ENCODE data around the gene C5orf63.
"Not testable (repeated sequence)": the region's sequence is repeated elsewhere in the genome, so short reads cannot be mapped to it uniquely, and the experiment has no call there.

C5orf63 gene

DNA sequence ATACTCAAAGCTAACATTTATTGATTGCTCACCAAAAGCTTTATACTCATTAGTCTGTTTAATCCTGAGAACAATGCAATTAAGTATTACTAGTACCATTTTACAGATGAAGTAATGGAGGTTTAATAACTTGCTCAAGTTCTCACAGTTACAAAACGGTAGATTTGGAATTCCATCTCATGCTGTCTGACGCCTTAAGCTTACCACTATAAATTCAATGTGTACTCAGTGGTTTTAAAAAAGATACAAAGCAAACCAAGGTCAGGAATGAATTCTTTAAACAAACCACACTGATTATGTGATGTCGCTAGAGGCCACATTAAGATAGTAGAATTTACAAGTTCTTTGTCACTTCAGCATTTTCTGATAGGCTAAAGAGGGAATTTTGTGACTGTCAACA lies 1.2 kb upstream of the C5orf63 start:
- no peak for DNase-seq (ENCODE audit: low read depth)

DNA sequence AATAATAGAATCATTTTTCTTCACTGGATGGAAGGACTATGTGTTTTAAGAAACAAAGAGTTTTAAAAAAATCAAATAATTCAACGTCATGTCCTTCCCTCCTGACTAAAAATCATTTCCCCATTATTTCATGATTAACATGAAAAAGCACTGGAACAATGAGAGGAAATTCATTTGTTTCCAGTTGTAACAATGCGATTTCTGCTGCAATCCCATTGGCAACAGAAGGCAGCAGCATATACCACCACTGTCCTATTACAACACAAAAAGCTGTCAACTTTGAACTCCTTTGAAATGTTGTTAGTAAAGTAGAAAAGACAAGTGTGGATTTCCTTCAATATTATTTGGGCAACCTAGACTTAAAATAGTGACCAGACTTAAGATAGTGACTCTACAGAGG lies 3.1 kb downstream of the C5orf63 start:
- DNase-seq (ENCODE audit: low read depth): no peak

DNA sequence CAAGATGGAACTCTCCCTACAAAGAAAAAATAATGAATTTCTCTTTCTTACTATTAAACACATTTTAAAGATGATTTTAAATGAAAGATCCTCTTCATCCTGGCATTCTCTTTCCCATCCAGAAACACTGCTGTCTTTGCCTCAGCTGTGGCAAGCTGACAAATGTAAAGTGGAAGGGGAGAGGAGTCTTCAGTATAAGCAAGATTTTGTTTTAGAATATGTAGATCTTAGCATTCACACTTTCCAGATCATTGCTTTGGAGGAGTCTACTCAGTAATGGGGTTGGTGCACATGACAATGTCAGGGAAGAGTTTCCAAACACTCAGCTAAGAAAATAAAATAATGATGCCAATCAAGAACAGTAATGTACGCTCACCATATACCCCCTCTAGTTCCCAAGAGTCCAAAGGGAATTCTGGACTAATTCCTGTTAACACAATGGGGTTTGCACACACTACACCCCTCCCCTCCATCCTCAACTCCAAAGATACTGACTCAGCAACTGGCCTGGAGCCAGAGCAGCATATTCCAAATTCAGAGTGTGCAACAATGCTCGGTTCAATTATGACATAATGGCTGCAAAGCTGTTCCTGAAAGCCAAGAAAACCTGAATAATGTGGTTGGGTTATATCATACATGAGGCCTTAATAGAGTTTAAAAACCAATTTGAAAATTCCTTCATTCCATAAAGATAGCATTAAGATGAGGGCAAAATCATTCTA lies 4.6 kb downstream of the C5orf63 start:
- DNase-seq (ENCODE audit: low read depth): no peak

DNA sequence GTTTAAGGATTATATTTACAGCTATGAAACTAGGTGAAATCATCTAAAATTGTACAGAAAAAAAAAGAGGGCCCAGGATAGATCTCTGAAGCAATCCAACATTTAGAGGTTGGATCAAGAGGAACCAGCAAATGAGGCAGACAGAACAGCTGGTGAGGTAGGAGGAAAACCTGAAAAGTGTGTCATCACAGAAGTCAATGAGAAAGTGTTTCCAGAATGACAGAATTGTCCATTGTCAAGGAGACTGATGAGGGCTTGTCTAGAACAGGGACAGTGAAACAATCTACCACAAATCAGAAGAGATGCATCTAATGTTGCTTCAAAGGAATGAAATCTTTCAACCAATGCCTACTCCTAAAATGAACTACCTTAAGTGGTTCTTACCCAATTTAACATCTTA lies 6.6 kb downstream of the C5orf63 start:
- DNase-seq (ENCODE audit: low read depth): no peak

DNA sequence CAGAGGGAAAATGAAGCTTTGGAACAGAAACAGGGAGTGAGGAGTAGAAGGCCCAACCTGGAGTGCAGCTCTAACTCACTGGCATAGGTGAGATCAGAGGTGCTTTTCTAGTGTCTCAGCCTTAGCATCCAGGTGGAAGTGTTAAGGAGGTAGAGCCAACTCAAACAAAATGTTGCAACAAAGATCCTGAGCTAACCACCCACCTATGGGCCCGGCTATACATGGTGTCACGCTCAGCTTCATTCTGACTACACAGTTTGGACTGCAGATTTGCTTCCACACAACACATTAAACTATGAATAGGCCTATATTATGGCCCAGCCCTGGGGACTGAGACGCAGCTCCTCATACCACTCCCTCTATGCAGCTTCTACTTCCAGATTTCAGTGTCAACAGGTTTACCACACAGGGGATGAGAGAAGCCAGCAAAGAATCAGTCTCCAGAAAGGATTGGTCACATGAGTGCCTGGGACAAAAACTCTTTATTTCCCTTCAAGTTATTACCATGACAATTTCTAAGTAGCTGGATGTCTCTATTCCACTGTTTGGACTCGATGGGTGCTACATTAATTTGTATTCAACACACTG lies 9.0 kb downstream of the C5orf63 start:
- no peak for DNase-seq (ENCODE audit: low read depth)

DNA sequence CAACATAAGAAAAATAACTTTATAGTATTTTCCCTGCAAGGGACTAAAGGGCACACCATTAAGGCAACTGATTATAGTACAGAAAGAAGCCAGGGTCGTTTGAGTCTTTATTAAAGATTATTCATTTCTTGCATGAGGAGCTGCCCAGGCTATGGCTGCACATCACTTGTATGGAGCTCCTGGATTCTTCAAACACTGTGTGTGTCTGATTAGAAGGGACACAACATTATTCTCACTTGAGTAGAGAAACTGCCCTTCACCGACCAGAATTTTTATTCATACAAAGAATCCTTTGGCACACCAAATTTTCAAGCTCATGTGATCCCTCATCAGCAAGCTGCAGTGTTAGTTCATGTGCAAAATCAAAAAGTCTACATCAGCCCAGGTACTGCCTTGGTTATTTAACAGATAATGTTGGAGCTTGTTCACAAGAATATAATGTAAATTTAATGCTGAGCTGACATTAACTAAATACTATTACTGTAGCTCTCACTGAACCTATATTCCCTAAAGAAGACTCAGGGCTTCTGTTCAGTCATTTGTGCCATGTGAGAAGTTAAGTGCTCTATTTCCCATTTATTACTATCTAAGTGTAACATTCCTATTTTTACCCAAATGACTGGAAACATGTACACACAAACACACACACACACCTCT lies 9.9 kb downstream of the C5orf63 start:
- DNase-seq (ENCODE audit: low read depth): no peak

DNA sequence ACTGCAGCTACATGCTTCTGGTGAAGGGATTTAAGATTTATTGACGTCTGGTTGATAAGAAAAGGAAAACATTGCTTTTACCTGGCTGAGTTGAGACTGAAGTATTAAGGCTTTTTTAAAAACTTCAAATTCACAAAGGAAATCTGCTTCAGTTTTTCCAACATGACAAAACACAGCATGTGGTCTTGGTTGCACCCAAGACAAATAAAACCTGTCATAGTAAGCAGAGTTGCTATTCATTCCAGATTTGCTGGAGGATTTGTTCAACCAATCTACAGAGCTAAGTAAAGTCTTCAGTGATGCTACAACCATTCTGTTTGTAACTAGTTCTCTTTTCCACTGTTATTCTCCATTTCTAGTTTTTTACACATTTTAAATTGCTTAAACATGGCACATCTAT lies 11.3 kb downstream of the C5orf63 start:
- DNase-seq (ENCODE audit: low read depth): no peak

DNA sequence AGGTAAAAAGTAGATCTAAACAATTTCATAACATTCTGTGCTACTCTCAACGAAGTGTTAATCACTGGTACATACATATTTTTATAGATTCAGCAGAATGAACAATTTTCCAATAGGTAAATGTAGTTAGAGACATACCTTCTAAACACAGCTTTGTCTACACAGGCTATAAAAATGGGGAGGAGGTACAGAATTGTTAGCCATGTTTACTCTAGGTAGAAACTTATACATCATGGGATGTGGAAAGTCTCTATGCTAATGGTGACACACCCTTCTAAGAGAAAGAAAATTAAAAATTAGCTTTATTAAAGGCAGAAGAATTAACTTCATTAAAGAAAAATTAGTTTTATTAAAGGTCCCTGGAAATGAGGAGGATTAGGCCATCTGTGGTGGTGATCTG lies 11.8 kb downstream of the C5orf63 start:
- DNase-seq (ENCODE audit: low read depth): no peak

DNA sequence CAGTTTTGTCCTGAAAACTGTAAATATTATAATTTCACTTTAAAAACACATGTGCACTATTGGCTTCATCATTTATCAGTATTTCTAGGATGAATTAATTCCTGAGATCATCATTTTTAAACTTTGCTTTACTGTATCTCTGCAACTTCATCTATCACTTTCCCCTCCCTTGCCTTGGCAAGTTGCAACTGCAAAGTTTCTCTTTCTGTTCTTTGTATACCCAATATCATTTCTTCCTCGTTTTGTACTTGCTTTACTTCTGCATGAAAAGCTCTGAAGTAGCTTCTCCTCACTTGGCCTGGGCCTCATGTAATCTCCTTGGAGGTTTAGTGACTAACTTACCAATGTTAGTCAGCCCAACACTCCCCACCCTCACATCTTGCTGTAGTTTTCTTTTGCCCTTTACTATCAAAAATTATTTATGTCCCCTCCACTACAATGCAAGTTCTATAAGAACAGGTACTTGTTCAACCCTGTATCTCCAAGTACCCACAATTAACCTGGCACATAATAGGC lies 12.8 kb downstream of the C5orf63 start:
- no peak for DNase-seq (ENCODE audit: low read depth)

DNA sequence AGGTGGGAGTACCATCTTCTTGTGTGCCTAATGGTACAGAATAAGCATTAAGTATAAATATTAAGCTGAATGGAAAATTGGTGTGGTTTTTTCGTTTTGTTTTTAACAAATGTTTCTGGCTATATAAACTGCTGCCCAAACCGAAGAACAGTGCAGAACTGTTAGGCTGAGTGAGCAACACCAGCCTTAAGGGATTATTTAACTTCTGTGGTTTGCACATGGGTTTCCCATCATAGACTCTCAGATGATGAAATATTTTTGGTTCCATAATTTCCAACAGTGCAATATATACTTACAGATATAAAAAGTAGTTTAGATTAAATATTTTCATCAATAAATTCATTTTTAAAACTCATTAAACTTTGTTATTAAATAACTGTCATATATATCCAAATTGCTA lies 16.4 kb downstream of the C5orf63 start:
- no peak for DNase-seq (ENCODE audit: low read depth)

DNA sequence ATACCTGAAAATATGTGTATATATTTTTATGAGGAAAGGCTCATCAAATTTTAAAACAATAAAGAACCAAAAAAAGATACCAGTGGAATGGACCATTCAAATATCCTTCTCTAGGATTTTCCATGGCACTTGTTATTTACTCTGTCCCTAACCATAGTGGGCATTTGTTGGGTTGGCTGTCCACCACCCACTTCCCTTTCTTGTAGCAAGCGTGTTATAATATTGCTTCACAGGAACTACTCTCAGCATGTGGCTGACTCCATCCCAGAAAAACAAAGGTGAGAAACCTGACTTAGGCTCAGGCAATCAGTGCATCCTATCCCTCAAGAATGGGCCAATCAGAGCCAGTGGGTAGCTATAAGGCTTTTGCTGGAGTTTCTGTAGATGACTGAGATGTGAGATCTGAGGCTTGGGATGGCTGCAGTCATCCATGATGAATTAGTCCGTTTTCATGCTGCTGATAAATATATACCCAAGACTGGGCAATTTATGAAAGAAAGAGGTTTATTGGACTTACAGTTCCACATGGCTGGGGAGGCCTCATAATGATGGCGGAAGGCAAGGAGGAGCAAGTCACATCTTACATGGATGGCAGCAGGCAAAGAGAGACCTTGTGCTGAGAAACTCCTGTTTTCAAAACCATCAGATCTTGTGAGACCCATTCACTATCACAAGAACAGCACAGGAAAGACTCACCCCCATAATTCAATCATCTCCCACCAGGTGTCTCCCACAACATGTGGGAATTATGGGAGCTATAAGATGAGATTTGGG lies 17.2 kb downstream of the C5orf63 start:
- DNase-seq (ENCODE audit: low read depth): no peak

DNA sequence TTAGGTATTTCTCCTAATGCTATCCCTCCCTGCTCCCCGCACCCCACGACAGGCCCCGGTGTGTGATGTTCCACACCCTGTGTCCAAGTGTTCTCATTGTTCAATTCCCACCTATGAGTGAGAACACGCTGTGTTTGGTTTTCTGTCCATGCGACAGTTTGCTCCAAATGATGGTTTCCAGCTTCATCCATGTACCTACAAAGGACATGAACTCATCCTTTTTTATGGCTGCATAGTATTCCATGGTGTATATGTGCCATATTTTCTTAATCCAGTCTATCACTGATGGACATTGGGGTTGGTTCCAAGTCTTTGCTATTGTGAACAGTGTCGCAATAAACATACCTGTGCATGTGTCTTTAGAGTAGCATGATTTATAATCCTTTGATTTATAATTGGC lies 19.8 kb downstream of the C5orf63 start:
- DNase-seq (ENCODE audit: low read depth): not testable (repeated sequence)

DNA sequence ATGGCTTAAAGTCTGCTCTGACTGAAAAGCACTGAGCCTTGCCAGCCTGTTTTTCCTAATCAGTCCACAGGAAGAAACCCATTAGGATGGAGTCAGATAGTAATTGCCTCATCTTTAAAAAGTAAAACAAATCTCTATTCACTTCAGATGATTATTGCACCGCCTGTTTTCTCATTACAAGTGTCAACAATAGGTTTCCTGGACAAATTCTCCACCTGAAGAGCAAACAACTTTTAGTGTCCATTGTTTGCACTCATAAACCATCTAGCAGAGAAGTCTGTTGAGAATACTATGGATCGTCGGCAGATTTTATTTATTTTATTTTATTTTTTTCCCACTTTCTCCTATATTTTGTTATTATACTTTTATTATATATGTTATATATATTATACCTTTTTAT lies 20.3 kb downstream of the C5orf63 start:
- DNase-seq (ENCODE audit: low read depth): no peak

DNA sequence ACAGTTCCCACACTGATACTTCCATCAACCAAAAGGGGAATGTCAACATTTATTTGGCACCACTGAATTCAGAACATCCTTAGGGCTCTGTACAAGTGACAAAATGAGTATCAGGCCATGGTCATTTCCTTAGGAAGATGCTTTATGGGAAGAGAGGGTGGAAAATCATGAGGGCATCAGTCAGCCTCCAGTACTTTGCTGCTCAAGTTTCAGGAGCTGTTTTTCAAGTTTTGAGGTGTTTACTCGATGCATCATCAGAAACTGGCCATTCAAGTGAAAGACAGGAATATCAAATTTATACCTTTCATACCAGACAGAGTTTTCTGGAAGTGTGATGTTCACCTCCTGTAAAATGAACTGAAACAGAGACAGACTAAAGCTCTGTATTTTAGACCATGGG lies 21.7 kb downstream of the C5orf63 start:
- DNase-seq (ENCODE audit: low read depth): no peak

DNA sequence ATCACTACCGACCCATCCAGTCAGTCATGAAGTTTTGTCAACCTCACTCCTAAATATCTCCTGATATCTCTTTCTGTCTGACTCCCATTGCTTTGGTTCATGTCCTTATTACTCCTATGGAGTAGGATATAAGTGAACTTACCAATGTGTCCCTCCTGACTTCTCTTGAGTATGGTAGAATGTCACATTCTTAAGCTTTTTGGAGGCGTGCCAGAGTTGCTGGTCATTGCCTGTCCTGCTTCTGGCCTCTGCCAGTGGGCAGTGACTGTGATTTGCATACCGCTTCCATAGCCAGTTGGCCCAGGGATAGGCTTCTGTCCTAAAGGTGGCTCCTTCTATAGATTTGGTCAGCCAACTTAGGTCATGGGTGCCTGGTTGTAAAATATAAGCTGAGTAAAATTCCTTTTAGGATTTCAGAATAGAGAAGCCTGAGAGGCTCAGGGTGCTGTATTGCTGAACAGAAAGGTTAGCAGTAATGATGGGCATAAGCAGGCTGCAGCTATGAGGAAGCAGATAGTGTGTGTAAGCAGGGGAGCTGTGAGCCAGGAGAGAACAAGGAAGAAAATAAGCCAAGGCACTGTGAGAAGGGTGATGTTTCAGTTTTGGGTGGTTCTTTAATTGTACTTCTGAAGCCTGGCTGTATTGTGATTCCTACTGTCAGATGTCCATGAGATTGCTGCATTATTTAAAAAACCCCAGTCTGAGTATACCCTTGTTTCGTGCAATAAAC lies 26.8 kb downstream of the C5orf63 start:
- DNase-seq (ENCODE audit: low read depth): no peak

DNA sequence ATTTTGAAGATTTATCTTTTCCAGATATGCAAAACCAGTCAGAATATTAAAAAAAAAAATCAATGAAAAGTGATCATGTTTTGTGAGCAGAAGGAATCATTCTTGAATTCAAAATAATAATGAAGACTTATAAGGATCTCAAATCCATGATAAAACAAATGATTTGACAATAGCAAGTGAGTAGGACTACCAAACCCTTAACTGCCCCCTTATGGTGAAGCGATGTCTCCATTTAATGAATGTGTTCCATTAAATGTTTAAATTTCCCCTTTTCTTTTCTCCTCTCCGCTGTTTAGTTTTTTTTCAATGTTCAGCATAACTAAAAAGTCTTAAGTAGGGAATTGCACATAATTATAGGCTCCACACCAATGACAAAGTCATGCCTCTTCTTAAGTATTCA lies 30.7 kb downstream of the C5orf63 start:
- DNase-seq (ENCODE audit: low read depth): no peak

DNA sequence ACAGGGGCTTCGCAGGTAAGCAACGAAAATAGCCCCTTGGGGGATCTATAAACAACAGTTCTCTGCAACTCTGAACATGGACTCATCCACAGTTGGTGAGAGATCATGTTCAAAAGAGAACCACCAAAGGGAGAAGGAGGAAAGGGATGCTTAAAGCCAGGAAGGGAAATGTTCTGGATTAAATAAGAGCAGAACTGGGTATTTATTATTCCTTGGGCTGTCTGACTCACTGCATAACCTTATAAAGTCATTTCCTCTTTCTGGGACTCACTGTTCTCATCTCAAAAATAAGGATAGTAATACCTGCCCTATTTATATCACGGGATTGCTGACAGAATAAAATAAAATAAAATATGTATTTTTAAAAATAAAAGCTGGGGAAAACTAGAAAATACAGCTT lies 31.7 kb downstream of the C5orf63 start:
- DNase-seq (ENCODE audit: low read depth): no peak

DNA sequence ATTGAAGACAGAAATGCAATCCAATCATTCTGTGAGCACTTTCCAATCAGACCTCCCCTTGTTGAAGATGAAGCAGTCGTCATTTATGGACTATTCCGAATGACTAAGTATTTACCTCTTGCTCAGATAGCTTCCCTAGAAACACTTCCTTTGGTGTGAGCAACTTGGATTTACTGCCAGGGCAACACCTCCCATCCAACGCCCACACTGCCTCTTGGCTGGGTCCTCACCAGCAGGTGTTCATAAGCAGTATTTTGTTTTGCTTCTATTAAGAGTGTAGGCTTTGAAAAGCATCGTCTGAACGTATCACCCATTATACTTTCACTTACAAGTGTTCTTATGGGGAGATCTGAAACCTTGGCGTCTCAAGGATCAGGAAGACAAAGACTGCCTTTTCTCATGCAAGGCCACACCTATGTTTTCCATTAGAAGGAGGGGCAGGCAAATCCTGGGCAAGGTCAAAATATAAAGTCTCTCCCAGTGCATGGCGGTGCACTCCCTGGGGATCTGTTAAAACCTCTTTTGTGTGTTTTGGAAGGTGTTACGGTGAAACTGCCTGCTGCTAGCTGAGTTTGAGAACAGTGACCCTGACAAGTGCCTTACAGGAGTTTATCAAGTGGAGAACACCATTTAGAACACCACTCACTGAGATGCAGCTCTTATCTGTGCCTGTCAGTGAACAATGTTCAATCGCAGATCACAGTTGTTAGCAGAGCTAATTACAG lies 32.3 kb downstream of the C5orf63 start:
- no peak for DNase-seq (ENCODE audit: low read depth)

DNA sequence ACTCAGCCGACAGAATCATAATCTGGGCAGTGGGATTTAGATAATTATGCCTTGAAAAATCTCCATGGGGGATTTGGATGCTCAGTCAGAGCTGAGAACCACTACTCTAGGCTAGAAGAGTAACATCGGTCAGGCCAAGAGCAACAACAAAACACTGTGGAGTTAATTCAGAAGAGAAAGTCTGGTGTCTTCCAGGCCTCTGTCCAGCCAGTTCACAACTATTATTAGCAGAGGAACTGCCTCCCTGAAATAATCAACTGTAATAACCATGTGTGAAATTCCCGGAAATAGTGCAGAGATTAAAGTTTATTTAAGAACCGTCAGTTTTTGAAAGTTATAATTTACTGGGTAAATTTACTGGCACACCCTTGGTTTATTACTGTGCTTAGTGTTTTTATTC lies 34.8 kb downstream of the C5orf63 start:
- no peak for DNase-seq (ENCODE audit: low read depth)

DNA sequence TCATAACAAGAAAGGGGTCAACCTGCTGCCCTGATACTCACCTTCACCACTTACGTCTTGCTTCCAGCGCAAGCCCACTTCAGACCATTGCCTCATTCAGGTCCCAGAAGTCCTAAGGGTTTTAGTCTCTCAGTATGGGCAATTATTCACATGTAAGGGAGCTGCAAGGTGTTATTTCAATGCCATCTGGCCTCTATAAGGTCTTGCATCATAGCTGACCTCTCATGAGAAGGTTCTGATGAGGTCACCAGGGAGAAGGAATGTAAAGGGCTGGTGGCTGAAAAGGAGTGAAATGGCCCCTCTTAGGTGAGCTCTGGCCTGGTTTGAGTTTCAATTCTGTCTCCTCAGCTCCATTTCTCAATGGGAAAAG lies 41.5 kb downstream of the C5orf63 start:
- DNase-seq (ENCODE audit: low read depth): no peak

DNA sequence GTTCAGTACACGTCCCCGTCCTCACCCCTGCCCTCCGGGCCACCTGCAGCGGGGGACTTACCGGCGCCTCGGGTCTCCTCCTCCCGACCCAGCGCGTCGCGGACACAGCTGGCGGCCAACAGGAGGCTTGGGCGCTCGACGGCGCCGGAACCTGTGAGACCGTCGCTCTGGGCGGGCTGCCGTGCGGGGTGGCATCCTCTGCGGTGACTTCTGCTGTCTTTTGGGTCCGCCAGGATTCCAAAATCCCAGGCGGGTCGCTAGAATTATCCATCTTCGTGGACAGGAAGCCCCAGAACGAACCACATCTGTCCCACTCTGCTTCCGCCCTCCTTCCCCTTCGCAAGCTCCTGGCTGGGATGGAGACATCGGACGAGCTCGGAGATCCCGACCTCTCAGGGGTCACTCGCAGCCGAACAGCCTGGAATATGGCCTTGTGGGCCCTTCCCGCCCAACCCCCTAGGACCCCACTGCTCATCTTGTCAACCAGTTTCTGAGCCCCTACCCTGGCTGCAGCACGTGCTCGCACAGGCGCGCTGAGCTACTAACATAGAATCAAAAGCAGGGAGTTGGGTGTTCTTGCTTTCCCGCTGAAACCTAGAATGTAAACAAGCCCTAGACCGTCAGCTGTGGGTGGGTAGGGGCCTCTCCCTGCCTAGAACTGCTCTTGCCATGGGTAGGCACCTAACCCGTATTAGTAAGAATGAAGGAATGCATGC lies 42.0 kb downstream of the C5orf63 start:
- no peak for DNase-seq (ENCODE audit: low read depth)
